DND-41 (cell line): ENCODE results near the gene FAM193A.

Experiments used
- EZH2 ChIP-seq: IDR thresholded peaks from 3 replicates; pipeline ENCODE4 v1.6.1; 2012; ENCODE audit warnings: borderline replicate concordance, low read depth, mild to moderate bottlenecking, moderate library complexity, low read length, inconsistent platforms; ENCODE audit not compliant: severe bottlenecking
- TF ChIP-seq, protein P1 (sequence below): IDR thresholded peaks from 2 replicates; pipeline ENCODE4 v1.5.1; 2012; ENCODE audit warnings: borderline replicate concordance, low read length, moderate library complexity, mild to moderate bottlenecking; ENCODE audit not compliant: poor library complexity, severe bottlenecking; ENCODE audit errors: extremely low read depth

GRCh38 chr4:2578106-2578505, 41.7 kb downstream of the FAM193A start:
- TF ChIP-seq, protein P1, sequence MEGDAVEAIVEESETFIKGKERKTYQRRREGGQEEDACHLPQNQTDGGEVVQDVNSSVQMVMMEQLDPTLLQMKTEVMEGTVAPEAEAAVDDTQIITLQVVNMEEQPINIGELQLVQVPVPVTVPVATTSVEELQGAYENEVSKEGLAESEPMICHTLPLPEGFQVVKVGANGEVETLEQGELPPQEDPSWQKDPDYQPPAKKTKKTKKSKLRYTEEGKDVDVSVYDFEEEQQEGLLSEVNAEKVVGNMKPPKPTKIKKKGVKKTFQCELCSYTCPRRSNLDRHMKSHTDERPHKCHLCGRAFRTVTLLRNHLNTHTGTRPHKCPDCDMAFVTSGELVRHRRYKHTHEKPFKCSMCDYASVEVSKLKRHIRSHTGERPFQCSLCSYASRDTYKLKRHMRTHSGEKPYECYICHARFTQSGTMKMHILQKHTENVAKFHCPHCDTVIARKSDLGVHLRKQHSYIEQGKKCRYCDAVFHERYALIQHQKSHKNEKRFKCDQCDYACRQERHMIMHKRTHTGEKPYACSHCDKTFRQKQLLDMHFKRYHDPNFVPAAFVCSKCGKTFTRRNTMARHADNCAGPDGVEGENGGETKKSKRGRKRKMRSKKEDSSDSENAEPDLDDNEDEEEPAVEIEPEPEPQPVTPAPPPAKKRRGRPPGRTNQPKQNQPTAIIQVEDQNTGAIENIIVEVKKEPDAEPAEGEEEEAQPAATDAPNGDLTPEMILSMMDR = no peak
- no peak for TF ChIP-seq EZH2
